CD4-positive, alpha-beta T cell treated with Interleukin-21 for 1 hour (primary cell): ENCODE measurements around the gene SMAD6.

ENCODE experiments used
- DNase-seq: peaks from one replicate; pipeline ENCODE4 v3.0.0-alpha.2; 2020

SMAD6 gene

GRCh38 chr15:66721954-66722353, 19.9 kb downstream of the SMAD6 start:
- DNase-seq, result no peak

GRCh38 chr15:66722757-66723540, 20.9 kb downstream of the SMAD6 start:
- DNase-seq, result no peak

- no peak for DNase-seq
These were observed 22.0 kb downstream of the SMAD6 start for GRCh38 chr15:66723826-66724731.

- no peak for DNase-seq
These were observed 22.9 kb downstream of the SMAD6 start for GRCh38 chr15:66724732-66725463.

- DNase-seq, result no peak
These were observed 23.4 kb downstream of the SMAD6 start for GRCh38 chr15:66725464-66725785.

- DNase-seq, result no peak
These were observed 24.4 kb downstream of the SMAD6 start for GRCh38 chr15:66726386-66726785.

- DNase-seq, result no peak
These were observed 27.4 kb downstream of the SMAD6 start for GRCh38 chr15:66729331-66729951.

- no peak for DNase-seq
These were observed 28.4 kb downstream of the SMAD6 start for GRCh38 chr15:66730168-66731021.

- DNase-seq, result no peak
These were observed 31.9 kb downstream of the SMAD6 start for GRCh38 chr15:66733976-66734375.

- DNase-seq, result no peak
These were observed 33.2 kb downstream of the SMAD6 start for GRCh38 chr15:66734961-66735908.

GRCh38 chr15:66735909-66736305, 33.9 kb downstream of the SMAD6 start:
- no peak for DNase-seq

- DNase-seq, result no peak
These were observed 35.4 kb downstream of the SMAD6 start for GRCh38 chr15:66737243-66738010.

GRCh38 chr15:66738116-66738515, 36.1 kb downstream of the SMAD6 start:
- no peak for DNase-seq

- DNase-seq, result no peak
These were observed 36.6 kb downstream of the SMAD6 start for GRCh38 chr15:66738595-66738994.

GRCh38 chr15:66739287-66739686, 37.3 kb downstream of the SMAD6 start:
- DNase-seq, result no peak

- DNase-seq, result no peak
These were observed 38.8 kb downstream of the SMAD6 start for GRCh38 chr15:66740802-66741201.

GRCh38 chr15:66741646-66742045, 39.6 kb downstream of the SMAD6 start:
- no peak for DNase-seq

GRCh38 chr15:66742286-66742685, 40.2 kb downstream of the SMAD6 start:
- no peak for DNase-seq

- no peak for DNase-seq
These were observed 41.2 kb downstream of the SMAD6 start for GRCh38 chr15:66743204-66743603.
